GM23248 (cell line): ENCODE measurements around the gene TIPIN.
"Not testable (repeated sequence)": the region's sequence is repeated elsewhere in the genome, so short reads cannot be mapped to it uniquely, and the experiment has no call there.

Experiments used
- EZH2 ChIP-seq: fragments of 200-600 bp; sonication (generic); IDR thresholded peaks from 2 replicates; pipeline ENCODE4 v1.6.1; 2018; ENCODE audit warnings: antibody characterized with exemption, mild to moderate bottlenecking; ENCODE audit not compliant: insufficient read depth, poor library complexity, severe bottlenecking
- EZH2phosphoT487 ChIP-seq: fragments of 200-600 bp; sonication (generic); IDR thresholded peaks from 2 replicates; pipeline ENCODE4 v1.6.1; 2018; ENCODE audit warnings: antibody characterized with exemption, moderate library complexity, mild to moderate bottlenecking, low read depth; ENCODE audit not compliant: insufficient read depth

GRCh38 chr15:66381376-66381775, 24.9 kb upstream of the TIPIN start:
- TF ChIP-seq EZH2phosphoT487, EZH2: not testable (repeated sequence)
